BLaER1 treated with 17β-estradiol and CSF1 and Interleukin-3, amounts not matched to agents 10 nM and 100 nM (cell line): Measurements from ENCODE around the gene ANKRD53.

Experiments used
- H3K27ac ChIP-seq, 11 experiments: shearing (Covaris generic); formaldehyde crosslinking; 2 replicates each; pipeline ENCODE4 v1.8.1; 2022
- H3K27me3 ChIP-seq, 11 experiments: shearing (Covaris generic); formaldehyde crosslinking; 2 replicates each; pipeline ENCODE4 v1.8.1; 2022
- H3K36me3 ChIP-seq, 11 experiments: shearing (Covaris generic); formaldehyde crosslinking; 2 replicates each; pipeline ENCODE4 v1.8.1; 2022
- H3K4me1 ChIP-seq, 10 experiments: shearing (Covaris generic); formaldehyde crosslinking; 2 replicates each; pipeline ENCODE4 v1.8.1; 2022
- H3K4me2 ChIP-seq, 11 experiments: shearing (Covaris generic); formaldehyde crosslinking; 2 replicates each; pipeline ENCODE4 v1.8.1; 2022
- H3K4me3 ChIP-seq, 10 experiments: shearing (Covaris generic); formaldehyde crosslinking; 2 replicates each; pipeline ENCODE4 v1.8.1; 2022
- H3K9ac ChIP-seq, 11 experiments: shearing (Covaris generic); formaldehyde crosslinking; 2 replicates each; pipeline ENCODE4 v1.8.1; 2022
- H3K9me3 ChIP-seq, 11 experiments: shearing (Covaris generic); formaldehyde crosslinking; replicated peaks in 1 of 11; 2 replicates each; pipeline ENCODE4 v1.8.1; 2022
- H4K20me1 ChIP-seq, 11 experiments: shearing (Covaris generic); formaldehyde crosslinking; 2 replicates each; pipeline ENCODE4 v1.8.1; 2022
- Cebpa-rat ChIP-seq, 11 experiments: shearing (Covaris generic); IDR thresholded peaks; 2 replicates each; pipeline ENCODE4 v1.8.1; 2022

Gene ANKRD53

GRCh38 chr2:70961648-70961994, 16.8 kb upstream of the ANKRD53 start:
- peaks cover 14 to 26% (median 20%) of the 10 kb centered on the region in 11 experiments for H3K27me3 ChIP-seq
- no peak for TF ChIP-seq Cebpa-rat (IDR thresholded peaks at IDR 0.05)
- no peaks in the 10 kb centered on the region for H3K36me3 ChIP-seq
- no peak overlapping the region for H3K27ac ChIP-seq
- H4K20me1 ChIP-seq, result no peaks in the 10 kb centered on the region
- H3K4me1 ChIP-seq, result peaks cover 13 to 31% (median 21%) of the 10 kb centered on the region in 10 experiments
- no peak overlapping the region for H3K9ac ChIP-seq
- H3K9me3 ChIP-seq, result no peaks in the 10 kb centered on the region
- no peak overlapping the region for H3K4me2 ChIP-seq
- H3K4me3 ChIP-seq, result no peak overlapping the region

- Histone ChIP-seq H3K4me2 (no peak overlapping the region), H3K27me3 (peaks cover 14 to 26% (median 20%) of the 10 kb centered on the region in 11 experiments)
Observed at GRCh38 chr2:70962211-70962884, 16.1 kb upstream of the ANKRD53 start.

GRCh38 chr2:70962885-70963878, 15.2 kb upstream of the ANKRD53 start:
- TF ChIP-seq Cebpa-rat (IDR thresholded peaks at IDR 0.05), result no peak
- no peak overlapping the region for H3K9ac ChIP-seq
- peaks cover 6 to 20% (median 11%) of the 10 kb centered on the region in 10 experiments for H3K4me1 ChIP-seq
- H3K36me3 ChIP-seq, result no peaks in the 10 kb centered on the region
- H3K9me3 ChIP-seq, result no peaks in the 10 kb centered on the region
- H3K4me2 ChIP-seq, result no peak overlapping the region
- H3K4me3 ChIP-seq, result no peak overlapping the region
- no peak overlapping the region for H3K27ac ChIP-seq
- no peaks in the 10 kb centered on the region for H4K20me1 ChIP-seq
- H3K27me3 ChIP-seq, result peaks cover 14 to 26% (median 20%) of the 10 kb centered on the region in 11 experiments

More at GRCh38 chr2:70962211-70962884, 16.1 kb upstream of the ANKRD53 start:
- no peak overlapping the region for H3K4me3 ChIP-seq
- no peak overlapping the region for H3K9ac ChIP-seq
- H3K4me1 ChIP-seq, result peaks cover 13 to 28% (median 20%) of the 10 kb centered on the region in 10 experiments
- no peak for TF ChIP-seq Cebpa-rat (IDR thresholded peaks at IDR 0.05)
- H3K36me3 ChIP-seq, result no peaks in the 10 kb centered on the region
- H4K20me1 ChIP-seq, result no peaks in the 10 kb centered on the region
- no peaks in the 10 kb centered on the region for H3K9me3 ChIP-seq
- no peak overlapping the region for H3K27ac ChIP-seq

- Histone ChIP-seq H3K27me3 (peaks cover 14 to 26% (median 20%) of the 10 kb centered on the region in 11 experiments), H3K9me3 (no peaks in the 10 kb centered on the region), H3K4me3 (no peak overlapping the region), H3K27ac (no peak overlapping the region), H3K36me3 (no peaks in the 10 kb centered on the region), H3K9ac (no peak overlapping the region), H3K4me2 (no peak overlapping the region), H4K20me1 (no peaks in the 10 kb centered on the region), H3K4me1 (peaks cover 0 to 11% (median 2%) of the 10 kb centered on the region in 10 experiments; a peak in 8 of 20 replicates)
- TF ChIP-seq Cebpa-rat (IDR thresholded peaks at IDR 0.05), result no peak
Observed at GRCh38 chr2:70964133-70964532, 14.3 kb upstream of the ANKRD53 start.

- H3K9me3 ChIP-seq, result no peaks in the 10 kb centered on the region
Observed at GRCh38 chr2:70964596-70965386, 13.6 kb upstream of the ANKRD53 start.

GRCh38 chr2:70965506-70965905, 12.9 kb upstream of the ANKRD53 start:
- H3K9me3 ChIP-seq, result no peaks in the 10 kb centered on the region
- peak overlapping the region in 1 of 10 experiments; percentile 32; a peak in 1 of 20 replicates for H3K4me3 ChIP-seq
- no peaks in the 10 kb centered on the region for H4K20me1 ChIP-seq
- H3K4me1 ChIP-seq, result peaks cover 0 to under 1% (median 0%) of the 10 kb centered on the region in 10 experiments; a peak in 1 of 20 replicates
- no peak overlapping the region for H3K27ac ChIP-seq
- no peak overlapping the region for H3K9ac ChIP-seq
- no peak for TF ChIP-seq Cebpa-rat (IDR thresholded peaks at IDR 0.05)
- H3K27me3 ChIP-seq, result peaks cover 14 to 26% (median 20%) of the 10 kb centered on the region in 11 experiments
- peak overlapping the region in 2 of 11 experiments; percentile 47 to 68; a peak in 3 of 22 replicates for H3K4me2 ChIP-seq
- no peaks in the 10 kb centered on the region for H3K36me3 ChIP-seq

More at GRCh38 chr2:70964596-70965386, 13.6 kb upstream of the ANKRD53 start:
- no peak for TF ChIP-seq Cebpa-rat (IDR thresholded peaks at IDR 0.05)
- Histone ChIP-seq H3K4me3 (peak overlapping the region in 4 of 10 experiments; percentile 22 to 56 (median 38); a peak in 6 of 20 replicates), H3K27ac (no peak overlapping the region), H3K4me1 (peaks cover 0 to 7% (median 0%) of the 10 kb centered on the region in 10 experiments; a peak in 6 of 20 replicates), H3K9ac (no peak overlapping the region), H3K4me2 (peak overlapping the region; percentile 21 to 68 (median 47); a peak in 20 of 22 replicates), H3K36me3 (no peaks in the 10 kb centered on the region), H4K20me1 (no peaks in the 10 kb centered on the region), H3K27me3 (peaks cover 14 to 26% (median 20%) of the 10 kb centered on the region in 11 experiments)

- Histone ChIP-seq H3K36me3 (no peaks in the 10 kb centered on the region), H4K20me1 (no peaks in the 10 kb centered on the region), H3K27ac (no peak overlapping the region), H3K4me3 (no peak overlapping the region), H3K9ac (no peak overlapping the region), H3K4me2 (no peak overlapping the region), H3K4me1 (no peaks in the 10 kb centered on the region), H3K9me3 (no peaks in the 10 kb centered on the region), H3K27me3 (peaks cover 14 to 26% (median 20%) of the 10 kb centered on the region in 11 experiments)
- no peak for TF ChIP-seq Cebpa-rat (IDR thresholded peaks at IDR 0.05)
Observed at GRCh38 chr2:70966681-70967080, 11.7 kb upstream of the ANKRD53 start.

- no peak overlapping the region for H3K4me2 ChIP-seq
- no peaks in the 10 kb centered on the region for H3K36me3 ChIP-seq
- no peak overlapping the region for H3K27ac ChIP-seq
- H3K9ac ChIP-seq, result no peak overlapping the region
- H3K4me3 ChIP-seq, result no peak overlapping the region
- TF ChIP-seq Cebpa-rat (IDR thresholded peaks at IDR 0.05), result no peak
- H4K20me1 ChIP-seq, result no peaks in the 10 kb centered on the region
- H3K9me3 ChIP-seq, result no peaks in the 10 kb centered on the region
- no peaks in the 10 kb centered on the region for H3K4me1 ChIP-seq
- H3K27me3 ChIP-seq, result peaks cover 14 to 26% (median 20%) of the 10 kb centered on the region in 11 experiments
Observed at GRCh38 chr2:70967189-70967588, 11.2 kb upstream of the ANKRD53 start.
